ENCODE measurements around the gene UBA7.
"Not testable (repeated sequence)": the region's sequence is repeated elsewhere in the genome, so short reads cannot be mapped to it uniquely, and the experiment has no call there.

The UBA7 gene

DNA sequence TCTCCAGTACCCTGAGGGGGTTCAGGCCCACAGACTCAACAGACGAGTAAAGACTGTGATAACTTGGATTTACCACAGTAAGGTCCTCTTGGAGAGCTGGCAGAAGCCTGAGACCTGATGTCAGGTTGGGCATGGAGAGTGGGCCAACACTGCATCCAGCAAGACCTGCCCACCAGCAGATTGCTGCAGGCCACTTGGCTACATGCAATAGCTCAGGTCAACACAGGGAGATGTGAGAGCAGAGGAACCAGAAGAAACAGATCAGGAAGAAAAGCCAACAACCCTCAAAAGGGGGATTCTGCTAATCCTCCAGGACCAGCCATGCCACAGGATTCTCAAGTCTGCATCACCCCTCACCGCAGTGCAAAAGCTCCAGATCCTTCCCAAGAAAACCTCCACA lies 25.7 kb downstream of the UBA7 start:
- TF ChIP-seq, protein P1, sequence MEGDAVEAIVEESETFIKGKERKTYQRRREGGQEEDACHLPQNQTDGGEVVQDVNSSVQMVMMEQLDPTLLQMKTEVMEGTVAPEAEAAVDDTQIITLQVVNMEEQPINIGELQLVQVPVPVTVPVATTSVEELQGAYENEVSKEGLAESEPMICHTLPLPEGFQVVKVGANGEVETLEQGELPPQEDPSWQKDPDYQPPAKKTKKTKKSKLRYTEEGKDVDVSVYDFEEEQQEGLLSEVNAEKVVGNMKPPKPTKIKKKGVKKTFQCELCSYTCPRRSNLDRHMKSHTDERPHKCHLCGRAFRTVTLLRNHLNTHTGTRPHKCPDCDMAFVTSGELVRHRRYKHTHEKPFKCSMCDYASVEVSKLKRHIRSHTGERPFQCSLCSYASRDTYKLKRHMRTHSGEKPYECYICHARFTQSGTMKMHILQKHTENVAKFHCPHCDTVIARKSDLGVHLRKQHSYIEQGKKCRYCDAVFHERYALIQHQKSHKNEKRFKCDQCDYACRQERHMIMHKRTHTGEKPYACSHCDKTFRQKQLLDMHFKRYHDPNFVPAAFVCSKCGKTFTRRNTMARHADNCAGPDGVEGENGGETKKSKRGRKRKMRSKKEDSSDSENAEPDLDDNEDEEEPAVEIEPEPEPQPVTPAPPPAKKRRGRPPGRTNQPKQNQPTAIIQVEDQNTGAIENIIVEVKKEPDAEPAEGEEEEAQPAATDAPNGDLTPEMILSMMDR (IDR thresholded peaks at IDR 0.05; ENCODE audit: low read depth, low read length) = no peak
- no peak for DNase-seq
- Histone ChIP-seq H3K9me3 (ENCODE audit: severe bottlenecking) (no peaks in the 10 kb centered on the region), H3K27me3 (ENCODE audit: insufficient read depth, low read depth, severe bottlenecking) (no peaks in the 10 kb centered on the region), H3K4me3 (ENCODE audit: low read depth, low read length) (no peak overlapping the region), H3K27ac (no peak overlapping the region), H3K36me3 (peaks cover 23% of the 10 kb centered on the region)

DNA sequence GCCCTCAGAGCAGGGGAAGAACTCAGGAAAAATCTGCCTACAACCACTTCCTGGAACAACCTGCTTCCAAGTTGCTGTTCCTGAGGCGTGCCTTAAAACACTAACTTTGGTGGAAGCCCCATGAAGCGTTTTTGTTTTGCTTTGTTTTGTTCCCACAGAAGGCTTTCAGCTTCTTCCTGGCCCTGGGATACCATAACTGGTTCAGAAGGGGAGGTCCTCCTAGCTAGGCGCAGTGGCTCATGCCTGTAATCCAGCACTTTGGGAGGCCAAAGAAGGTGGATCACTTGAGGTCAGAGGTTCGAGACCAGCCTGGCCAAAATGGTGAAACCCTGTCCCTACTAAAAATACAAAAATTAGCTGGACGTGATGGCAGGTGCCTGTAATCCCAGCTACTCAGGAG lies 26.2 kb downstream of the UBA7 start:
- H3K9me3 ChIP-seq (ENCODE audit: severe bottlenecking) = no peaks in the 10 kb centered on the region
- H3K36me3 ChIP-seq = peaks cover 25% of the 10 kb centered on the region
- H3K27ac ChIP-seq = no peak overlapping the region
- TF ChIP-seq, protein P1 (IDR thresholded peaks at IDR 0.05; ENCODE audit: low read depth, low read length) = no peak
- H3K27me3 ChIP-seq (ENCODE audit: insufficient read depth, low read depth, severe bottlenecking) = no peaks in the 10 kb centered on the region
- no peak overlapping the region for H3K4me3 ChIP-seq (ENCODE audit: low read depth, low read length)
- DNase-seq = no peak

DNA sequence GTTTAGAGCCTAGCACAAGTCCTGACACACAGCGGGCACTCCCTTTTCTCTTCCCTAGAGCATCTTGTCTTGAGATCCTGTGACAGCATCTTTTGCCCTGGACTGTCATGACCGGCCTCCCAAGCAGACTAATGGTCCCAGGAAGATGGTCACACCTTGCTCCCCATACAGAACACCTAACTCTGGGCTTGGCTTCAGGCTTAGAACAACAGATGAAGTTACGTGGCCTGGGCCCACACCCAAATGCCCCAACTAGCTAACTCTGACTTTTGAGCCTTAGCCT lies 26.6 kb downstream of the UBA7 start:
- H3K27ac ChIP-seq = peak overlapping the region; percentile 86
- no peaks in the 10 kb centered on the region for H3K9me3 ChIP-seq (ENCODE audit: severe bottlenecking)
- H3K4me3 ChIP-seq (ENCODE audit: low read depth, low read length) = peak overlapping the region; percentile 95
- DNase-seq = no peak
- H3K27me3 ChIP-seq (ENCODE audit: insufficient read depth, low read depth, severe bottlenecking) = no peaks in the 10 kb centered on the region
- peaks cover 27% of the 10 kb centered on the region for H3K36me3 ChIP-seq
- TF ChIP-seq, protein P1 (IDR thresholded peaks at IDR 0.05; ENCODE audit: low read depth, low read length) = no peak

DNA sequence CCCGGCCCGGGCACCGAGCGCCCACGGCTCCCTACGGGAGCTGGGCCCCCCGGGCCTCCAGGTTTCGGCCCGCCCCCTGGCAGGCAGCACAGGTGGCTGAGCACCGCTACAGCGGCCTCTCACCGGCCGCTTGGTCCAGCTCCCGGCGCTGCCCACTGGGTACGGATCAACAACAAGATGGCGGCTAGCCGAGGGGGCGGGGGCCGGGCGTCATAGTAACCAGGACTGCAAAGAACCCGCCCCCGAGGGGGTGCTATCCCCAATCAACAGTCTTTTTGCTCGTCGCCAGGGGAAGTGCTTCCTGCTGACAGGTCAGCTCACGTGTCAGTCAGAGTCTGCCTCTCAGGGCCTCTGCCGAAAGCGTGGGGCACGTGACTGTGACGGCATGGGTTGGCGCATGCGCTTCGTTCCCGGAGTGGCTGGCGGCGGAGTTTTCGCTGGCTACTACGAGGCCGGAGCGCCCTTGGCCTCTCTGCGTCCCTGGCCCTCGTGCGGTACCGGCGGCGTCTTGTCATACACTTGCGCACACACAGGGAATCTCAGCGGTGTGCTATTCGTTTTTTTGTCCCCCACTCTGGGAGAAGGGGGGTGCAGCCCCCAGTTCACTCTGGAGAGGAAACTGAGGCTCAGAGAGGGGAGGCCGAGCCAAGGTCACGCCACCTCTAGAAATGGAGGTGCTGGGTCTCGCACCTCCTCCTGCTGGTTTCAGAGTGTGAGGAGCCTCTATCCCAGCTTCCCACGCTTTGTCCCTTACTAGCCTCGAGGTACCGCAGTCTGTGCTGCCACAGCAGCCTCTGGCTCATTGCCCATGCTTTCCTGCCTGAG lies 27.2 kb downstream of the UBA7 start, which contains the start of gene IP6K1:
IP6K1 (minus strand) TSS at position 186 of the 825 bp plus-strand sequence. CDS start 38,502 bp downstream, outside the sequence.
- DNase-seq = peak; percentile 100
- Histone ChIP-seq H3K4me3 (ENCODE audit: low read depth, low read length) (peak within 1 kb of the TSS; percentile 95), H3K9me3 (ENCODE audit: severe bottlenecking) (no peaks in the 10 kb centered on the region), H3K27me3 (ENCODE audit: insufficient read depth, low read depth, severe bottlenecking) (no peaks in the 10 kb centered on the region), H3K36me3 (peaks cover 27% of the 10 kb centered on the region), H3K27ac (peak within 1 kb of the TSS; percentile 86)
- TF ChIP-seq, protein P1 (IDR thresholded peaks at IDR 0.05; ENCODE audit: low read depth, low read length) = no peak

DNA sequence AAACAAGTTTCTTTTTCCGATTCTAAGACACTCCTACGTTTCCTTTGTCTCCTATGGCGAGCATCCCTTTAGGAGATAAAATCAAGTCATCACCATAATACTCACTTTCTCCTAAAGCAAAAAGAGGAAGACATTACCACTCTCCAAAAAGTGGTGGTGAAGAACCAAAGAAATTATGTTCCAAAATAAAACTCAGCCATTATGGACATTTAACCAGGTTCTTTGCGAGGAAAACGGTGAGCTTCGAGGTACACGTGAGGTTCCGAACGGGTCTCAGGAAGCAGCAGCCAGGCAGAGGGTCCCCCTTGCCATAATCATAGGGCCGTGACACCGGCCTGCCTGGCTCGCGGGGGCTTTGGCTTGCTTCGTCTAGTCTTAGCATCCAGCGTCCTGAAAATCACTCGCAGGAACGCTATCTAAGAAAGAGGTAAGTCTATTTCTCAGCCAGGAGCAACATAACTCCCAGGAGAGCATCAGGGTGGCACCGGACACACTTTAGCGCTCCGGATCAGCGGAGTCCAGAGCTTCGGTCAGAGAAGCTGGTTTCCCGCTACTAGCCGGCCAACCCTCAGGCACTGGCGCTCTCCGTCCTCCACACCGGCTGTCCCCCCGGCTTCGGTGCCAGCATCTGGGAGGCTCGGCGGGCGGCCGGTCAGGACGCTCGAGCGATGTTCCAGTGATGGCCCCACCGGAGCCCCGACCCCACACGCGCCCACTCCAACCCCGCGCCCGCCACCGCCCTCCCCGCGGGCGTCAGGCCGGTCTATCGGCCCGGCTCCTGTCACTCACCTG lies 28.0 kb downstream of the UBA7 start:
- no peaks in the 10 kb centered on the region for H3K27me3 ChIP-seq (ENCODE audit: insufficient read depth, low read depth, severe bottlenecking)
- TF ChIP-seq, protein P1 (IDR thresholded peaks at IDR 0.05; ENCODE audit: low read depth, low read length) = no peak
- DNase-seq = no peak
- H3K9me3 ChIP-seq (ENCODE audit: severe bottlenecking) = no peaks in the 10 kb centered on the region
- H3K4me3 ChIP-seq (ENCODE audit: low read depth, low read length) = peak overlapping the region; percentile 95
- H3K27ac ChIP-seq = peak overlapping the region; percentile 86
- H3K36me3 ChIP-seq = peaks cover 33% of the 10 kb centered on the region

DNA sequence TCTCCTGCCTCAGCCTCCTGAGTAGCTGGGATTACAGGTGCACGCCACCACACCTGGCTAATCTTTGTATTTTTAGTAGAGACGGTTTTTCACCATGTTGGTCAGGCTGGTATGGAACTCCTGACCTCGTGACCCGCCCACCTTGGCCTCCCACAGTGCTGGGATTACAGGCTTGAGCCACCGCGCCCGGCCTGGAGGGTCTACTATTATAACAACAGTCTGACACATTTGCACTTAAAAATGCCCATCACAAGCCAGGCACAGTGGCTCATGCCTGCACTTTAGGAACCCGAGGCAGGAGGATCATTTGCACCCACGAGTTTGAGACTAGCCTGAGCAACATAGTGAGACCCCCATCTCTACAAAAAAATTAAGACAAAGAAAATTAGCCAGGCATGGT lies 31.5 kb downstream of the UBA7 start:
- H3K27me3 ChIP-seq (ENCODE audit: insufficient read depth, low read depth, severe bottlenecking); H3K9me3 ChIP-seq (ENCODE audit: severe bottlenecking); H3K4me3 ChIP-seq (ENCODE audit: low read depth, low read length); H3K27ac ChIP-seq; DNase-seq: not testable (repeated sequence)
- H3K36me3 ChIP-seq = peaks cover 44% of the 10 kb centered on the region

All from WERI-Rb-1 (cell line).